ENCODE data around the gene NAP1L4.

The NAP1L4 gene

DNA sequence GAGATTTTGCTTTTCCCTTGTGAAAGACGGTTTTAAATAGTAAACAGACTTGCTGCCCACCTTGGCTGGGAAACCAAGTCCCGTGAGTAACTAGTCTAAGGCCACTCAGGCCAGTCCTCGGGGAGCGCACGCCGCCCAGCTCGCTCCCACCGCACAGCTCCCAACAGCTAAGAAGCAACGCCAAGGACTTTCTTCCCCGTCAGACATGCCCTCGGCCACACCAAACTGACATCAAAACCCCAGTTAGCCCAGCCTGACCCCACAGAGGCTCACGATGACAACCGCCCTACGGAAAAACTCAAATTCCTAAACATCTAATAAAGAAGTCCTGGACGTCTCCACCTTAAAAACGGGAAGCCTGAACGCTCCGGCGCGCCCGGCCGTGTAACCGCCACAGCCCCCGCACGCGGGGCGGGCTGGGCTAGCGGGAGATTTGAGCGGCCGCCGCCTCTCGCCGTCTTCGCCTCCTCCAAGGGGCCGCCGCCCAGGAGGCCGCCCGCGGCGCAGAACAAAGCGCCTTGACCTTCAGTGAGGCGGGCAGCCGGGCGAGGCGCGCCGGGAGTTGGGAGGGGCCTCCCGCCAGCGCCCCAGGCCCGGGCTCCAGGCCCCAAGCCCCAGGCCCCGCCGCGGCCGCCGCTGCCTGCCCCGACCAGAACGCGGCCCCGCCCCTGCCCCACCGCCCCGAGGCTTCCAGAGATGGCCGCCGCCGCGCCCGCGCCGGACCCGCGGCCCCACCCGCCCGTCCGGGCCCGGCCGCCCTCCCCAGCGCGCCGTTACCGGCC lies 486 bp downstream of the NAP1L4 start:
- DNase-seq: no peak

DNA sequence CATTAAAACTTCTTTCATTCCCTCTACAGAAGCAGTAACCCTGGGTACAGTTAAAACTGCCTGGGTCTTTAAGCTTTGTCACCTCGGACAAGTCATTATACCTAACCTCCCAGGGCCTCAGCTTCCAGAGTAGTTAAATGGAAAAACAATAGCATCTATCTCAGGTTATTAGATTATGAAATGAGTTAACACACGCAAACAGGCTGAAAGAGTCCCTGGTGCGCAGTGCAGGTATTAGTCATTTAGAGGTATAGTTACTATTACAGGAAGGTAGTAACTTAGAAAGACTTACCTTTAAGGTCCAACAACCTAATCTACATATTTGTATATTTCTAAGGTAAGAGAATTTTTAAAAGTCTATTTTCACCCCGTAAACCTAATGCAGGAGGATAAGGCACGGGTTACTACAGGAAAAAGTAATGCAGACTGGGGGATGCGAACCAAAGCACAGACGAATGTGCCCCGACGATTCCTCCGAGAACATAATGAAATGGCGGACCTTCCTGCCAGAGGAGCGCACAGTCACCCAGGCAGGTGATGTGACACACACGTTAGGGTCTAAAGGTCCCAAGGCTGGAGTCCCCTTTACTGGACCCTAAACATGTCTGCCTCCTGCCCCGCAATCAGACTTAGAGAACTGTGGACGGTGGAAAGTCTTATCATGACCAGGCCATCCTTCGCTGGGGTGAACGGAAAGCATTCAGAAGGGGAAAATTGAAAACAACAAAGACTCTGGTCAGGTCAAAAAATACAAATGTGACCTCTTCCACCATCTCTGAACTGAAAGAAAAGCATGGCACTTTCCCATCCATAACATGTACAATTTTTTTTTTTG lies 1.3 kb downstream of the NAP1L4 start:
- DNase-seq: peak; percentile 46

DNA sequence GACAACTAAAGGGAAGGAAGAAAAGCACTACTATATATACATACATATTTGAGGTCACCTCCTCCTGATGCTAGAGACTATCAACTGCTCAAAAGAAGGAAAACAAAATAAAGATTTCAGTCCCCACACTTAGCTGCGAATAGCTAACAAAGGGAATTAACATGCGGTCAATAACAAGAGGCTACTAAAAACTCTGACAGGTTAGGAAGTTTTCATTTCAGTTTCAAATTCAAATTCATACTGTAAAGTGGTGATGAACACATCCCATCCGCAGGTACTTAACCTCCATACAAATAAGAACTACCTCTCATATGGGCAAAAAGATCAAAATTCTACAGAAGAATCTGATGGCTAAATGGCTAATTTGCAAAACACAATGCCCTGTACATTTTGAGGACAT lies 2.6 kb downstream of the NAP1L4 start:
- no peak for DNase-seq

DNA sequence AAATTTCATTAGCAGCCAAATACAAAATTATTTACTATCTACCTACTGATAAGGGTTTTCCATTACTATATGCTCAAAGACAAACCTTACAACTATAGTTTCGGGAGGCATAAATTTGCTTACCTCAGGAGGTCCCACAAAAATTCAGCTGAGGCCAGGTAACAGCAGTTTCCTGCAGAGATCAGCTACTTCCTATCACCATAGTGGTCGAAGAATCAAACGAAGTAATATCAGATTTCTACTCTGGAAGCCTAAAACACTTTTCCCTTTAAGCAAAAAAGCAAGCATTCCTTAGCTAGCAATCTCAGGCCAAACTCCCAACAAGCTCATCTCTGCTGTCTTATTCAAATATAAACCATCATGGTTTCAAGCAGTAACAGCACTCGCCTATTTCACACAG lies 3.1 kb downstream of the NAP1L4 start:
- DNase-seq: no peak

GRCh38 chr11:2987881-2988861 lies 4.0 kb downstream of the NAP1L4 start:
- DNase-seq: peak; percentile 41

DNA sequence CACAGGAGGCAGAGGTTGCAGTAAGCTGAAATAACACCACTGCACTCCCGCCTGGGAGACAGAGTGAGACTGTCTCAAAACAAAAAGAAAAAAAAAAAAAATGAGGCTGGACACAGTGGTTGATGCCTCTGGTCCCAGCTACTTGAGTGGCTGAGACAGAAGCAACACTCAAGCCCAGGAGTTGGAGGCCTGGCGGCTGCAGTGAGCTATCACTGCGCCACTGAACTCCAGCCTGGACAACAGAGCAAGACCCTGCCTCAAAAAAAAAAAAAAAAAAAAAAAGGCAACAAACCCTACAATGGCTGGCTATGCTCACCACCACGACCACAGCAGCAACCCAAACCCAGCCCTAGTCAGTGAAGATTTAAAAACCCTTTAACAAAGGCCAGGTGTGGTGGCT lies 8.2 kb downstream of the NAP1L4 start:
- DNase-seq: no peak

GRCh38 chr11:2982214-2982613 lies 9.9 kb downstream of the NAP1L4 start:
- no peak for DNase-seq

DNA sequence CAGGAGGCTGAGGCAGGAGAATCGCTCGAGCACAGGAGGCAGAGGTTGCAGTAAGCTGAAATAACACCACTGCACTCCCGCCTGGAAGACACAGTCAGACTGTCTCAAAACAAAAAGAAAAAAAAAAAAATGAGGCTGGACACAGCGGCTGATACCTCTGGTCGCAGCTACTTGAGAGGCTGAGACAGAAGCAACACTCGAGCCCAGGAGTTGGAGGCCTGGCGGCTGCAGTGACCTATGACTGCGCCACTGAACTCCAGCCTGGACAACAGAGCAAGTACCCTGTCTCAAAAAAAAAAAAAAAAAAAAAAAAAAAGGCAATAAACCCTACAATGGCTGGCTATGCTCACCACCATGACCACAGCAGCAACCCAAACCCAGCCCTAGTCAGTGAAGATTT lies 11.0 kb downstream of the NAP1L4 start:
- DNase-seq: no peak

- DNase-seq: no peak
These were observed 11.8 kb downstream of the NAP1L4 start for GRCh38 chr11:2980168-2980840.

- DNase-seq: no peak
These were observed 15.0 kb downstream of the NAP1L4 start for GRCh38 chr11:2977113-2977512.

- no peak for DNase-seq
These were observed 15.7 kb downstream of the NAP1L4 start for GRCh38 chr11:2976294-2977063.

DNA sequence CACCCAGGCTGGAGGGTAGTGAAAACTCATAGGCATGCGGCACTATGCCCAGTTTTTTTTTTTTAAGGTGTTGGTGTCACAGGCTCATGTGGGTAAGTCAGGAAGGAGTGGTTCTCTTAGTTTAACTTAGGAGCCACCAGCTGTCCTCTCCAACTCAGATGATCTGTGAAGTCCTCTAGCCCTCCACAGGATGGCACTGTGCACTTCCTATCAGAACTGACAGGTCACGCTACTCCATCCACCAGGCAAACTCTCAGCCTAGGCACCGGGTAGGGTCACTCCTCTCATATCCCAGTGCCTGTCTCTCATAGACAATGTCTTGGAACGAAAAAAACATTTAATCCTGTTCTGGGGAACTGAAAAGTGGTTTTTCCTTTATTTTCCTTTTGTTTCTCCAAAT lies 16.5 kb downstream of the NAP1L4 start:
- peak; percentile 32 for DNase-seq

DNA sequence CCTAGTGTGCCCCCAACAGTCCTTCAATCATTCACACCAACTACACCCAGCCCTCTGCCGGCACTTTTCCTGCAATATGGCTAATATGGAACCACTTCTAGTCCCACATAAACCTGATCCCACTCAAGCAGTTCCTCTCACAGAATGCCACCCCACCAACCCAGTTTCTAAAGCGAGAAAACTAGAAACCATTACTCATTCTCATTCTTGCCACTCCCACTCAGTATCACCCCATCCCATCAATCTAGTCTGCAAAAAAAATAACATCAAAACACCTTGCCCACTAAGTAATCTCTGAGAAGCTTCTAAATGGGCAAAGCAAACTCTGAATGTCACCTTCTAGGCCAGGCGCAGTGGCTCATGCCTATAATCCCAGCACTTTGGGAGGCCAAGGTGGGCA lies 17.9 kb downstream of the NAP1L4 start:
- DNase-seq: no peak

DNA sequence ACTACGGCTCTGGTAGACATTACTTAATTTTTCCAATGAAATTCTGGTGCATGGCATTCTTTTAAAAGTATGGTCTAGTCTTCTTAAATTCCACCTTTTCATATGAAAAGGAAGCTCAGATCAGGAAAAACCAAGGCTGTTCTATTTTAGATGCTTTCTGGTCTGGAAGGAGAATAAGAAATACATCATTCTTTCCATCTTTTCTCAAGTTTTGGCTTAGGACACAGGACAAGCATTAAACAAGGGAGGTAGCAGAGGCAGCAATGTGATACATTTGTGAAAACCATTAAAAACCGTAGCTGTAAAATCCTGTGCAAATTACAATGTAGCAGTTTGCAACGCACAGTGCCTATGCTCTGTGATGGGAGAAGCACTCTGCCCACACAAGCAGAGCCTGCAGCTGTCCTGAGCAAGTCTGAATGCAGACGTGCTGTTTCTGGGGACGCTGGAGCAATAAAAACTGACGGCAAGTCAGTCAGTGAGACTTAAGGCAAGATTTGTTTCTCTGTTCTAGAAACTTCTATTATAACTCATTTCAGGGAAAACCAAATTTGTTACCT lies 23.7 kb downstream of the NAP1L4 start:
- no peak for DNase-seq

GRCh38 chr11:2964782-2965181 lies 27.3 kb downstream of the NAP1L4 start:
- DNase-seq: no peak

GRCh38 chr11:2963761-2964160 lies 28.4 kb downstream of the NAP1L4 start:
- no peak for DNase-seq

DNA sequence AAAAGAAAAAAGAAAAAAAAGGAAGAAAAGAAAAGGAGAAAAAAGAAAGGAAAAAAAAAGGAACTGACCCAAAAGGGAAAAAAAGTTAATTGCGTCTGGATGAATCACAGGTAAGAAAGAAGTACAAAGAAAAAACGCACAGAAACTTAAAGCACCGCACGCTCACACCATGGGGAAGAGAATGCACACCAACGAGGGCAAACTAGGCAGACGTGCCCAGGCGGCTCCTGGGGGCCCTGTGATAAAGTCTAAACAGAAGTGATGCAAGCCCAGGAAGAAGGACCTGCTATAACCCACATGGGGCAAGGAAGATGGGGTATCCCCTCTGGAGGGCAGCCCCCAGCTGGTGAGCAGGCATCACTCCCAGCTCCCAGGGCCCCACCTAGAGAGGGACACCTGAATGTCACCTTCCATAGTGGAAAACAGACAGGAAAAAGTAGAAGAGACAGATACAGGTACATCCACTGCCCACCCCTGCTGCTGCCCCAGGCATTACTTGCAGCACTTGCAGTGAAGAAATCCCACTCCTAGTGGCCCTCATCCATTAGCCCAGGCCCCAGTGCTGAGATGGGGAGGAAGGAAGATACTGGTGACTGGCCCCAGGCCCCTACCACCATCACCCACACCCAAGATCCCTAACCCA lies 28.9 kb downstream of the NAP1L4 start:
- no peak for DNase-seq

DNA sequence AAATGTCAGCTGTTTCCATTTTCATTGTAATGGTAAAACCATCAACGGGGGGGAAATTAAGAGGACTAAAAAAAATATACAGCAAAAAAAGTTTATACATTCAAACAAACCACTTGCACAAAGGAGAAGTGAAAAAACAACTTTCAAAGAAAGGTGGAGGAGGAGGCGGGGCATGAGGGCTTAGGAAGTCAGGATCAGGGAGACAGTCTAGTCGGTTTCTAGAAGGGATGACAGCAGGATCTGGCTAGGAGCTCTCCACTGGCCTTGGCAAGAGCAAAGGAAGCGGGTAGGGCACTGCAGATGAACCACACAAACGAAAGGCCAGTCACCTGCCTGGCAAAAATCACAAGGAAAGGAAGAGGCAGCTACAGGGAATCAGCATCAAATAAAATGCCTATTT lies 31.0 kb downstream of the NAP1L4 start:
- no peak for DNase-seq

GRCh38 chr11:2960139-2960538 lies 32.0 kb downstream of the NAP1L4 start:
- DNase-seq: no peak

GRCh38 chr11:2958251-2958650 lies 33.9 kb downstream of the NAP1L4 start:
- DNase-seq: no peak

Data from stimulated activated CD4-positive, alpha-beta T cell treated with anti-CD3 and anti-CD28 coated beads, Interleukin-4, amount 100 ng/mL, for 1 hour (primary cell).